ENCODE results near the gene MEX3D.

DNA sequence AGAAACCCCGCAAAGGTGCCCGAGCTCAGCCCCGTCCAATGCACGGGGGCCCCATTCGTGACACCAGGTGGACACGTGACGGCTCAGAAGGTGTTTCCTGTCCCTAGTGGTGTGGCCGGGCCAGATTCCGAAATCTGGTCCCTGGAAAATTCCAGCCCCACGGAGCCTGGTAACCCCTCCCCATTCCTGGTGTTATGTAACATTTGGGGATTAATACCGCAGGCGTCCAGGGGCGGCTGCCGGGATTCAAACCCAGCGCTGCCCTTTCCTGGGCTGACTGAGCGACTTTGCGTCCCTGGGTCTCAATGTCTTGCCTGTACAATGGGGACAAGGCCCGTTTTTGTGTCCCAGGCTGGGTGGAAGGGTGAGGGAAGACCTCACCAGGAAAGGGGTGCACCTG is 45.3 kb downstream of the MEX3D start:
- TF ChIP-seq, protein P1, sequence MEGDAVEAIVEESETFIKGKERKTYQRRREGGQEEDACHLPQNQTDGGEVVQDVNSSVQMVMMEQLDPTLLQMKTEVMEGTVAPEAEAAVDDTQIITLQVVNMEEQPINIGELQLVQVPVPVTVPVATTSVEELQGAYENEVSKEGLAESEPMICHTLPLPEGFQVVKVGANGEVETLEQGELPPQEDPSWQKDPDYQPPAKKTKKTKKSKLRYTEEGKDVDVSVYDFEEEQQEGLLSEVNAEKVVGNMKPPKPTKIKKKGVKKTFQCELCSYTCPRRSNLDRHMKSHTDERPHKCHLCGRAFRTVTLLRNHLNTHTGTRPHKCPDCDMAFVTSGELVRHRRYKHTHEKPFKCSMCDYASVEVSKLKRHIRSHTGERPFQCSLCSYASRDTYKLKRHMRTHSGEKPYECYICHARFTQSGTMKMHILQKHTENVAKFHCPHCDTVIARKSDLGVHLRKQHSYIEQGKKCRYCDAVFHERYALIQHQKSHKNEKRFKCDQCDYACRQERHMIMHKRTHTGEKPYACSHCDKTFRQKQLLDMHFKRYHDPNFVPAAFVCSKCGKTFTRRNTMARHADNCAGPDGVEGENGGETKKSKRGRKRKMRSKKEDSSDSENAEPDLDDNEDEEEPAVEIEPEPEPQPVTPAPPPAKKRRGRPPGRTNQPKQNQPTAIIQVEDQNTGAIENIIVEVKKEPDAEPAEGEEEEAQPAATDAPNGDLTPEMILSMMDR (IDR thresholded peaks at IDR 0.05) = no peak
- TF ChIP-seq POLR2AphosphoS5 (IDR thresholded peaks at IDR 0.05) = no peak

Data from gastroesophageal sphincter (tissue), 3 donors.